ENCODE results near the gene ATG9A.

ATG9A gene

DNA sequence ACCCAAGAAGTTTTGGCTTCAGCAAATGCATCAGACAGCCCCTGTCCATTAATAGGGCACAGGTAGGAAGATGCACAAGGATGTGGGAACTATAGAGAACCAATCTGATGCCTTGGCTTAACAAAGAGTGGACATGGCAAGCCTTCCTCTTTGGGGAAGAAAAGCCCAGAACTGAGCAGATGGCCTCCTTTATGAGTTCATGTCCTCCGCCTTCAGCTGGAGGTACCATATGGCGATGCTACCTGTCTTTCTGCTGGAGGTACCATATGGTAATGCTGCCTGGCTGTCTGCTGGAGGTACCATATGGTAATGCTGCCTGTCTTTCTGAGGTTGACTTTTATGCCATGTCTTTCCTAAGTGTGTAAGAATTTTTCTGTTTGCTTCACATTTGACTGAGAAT lies 45.3 kb downstream of the ATG9A start:
- H3K36me3 Mint-ChIP-seq (ENCODE audit: low read depth), result peaks cover 30% of the 10 kb centered on the region
- no peak overlapping the region for H3K4me3 Mint-ChIP-seq
- DNase-seq, result no peak
- H3K9me3 Mint-ChIP-seq, result no peaks in the 10 kb centered on the region
- peaks cover 45% of the 10 kb centered on the region for H3K4me1 Mint-ChIP-seq
- peak overlapping the region; percentile 17 for H3K27ac Mint-ChIP-seq
- no peaks in the 10 kb centered on the region for H3K27me3 Mint-ChIP-seq
- ATAC-seq, result no peak

GRCh38 chr2:219183151-219183772 lies 46.2 kb downstream of the ATG9A start:
- peaks cover 30% of the 10 kb centered on the region for H3K36me3 Mint-ChIP-seq (ENCODE audit: low read depth)
- H3K27ac Mint-ChIP-seq, result peak overlapping the region; percentile 45
- no peak overlapping the region for H3K4me3 Mint-ChIP-seq
- H3K9me3 Mint-ChIP-seq, result no peaks in the 10 kb centered on the region
- no peaks in the 10 kb centered on the region for H3K27me3 Mint-ChIP-seq
- DNase-seq, result no peak
- peaks cover 50% of the 10 kb centered on the region for H3K4me1 Mint-ChIP-seq
- no peak for ATAC-seq

GRCh38 chr2:219182331-219183150 lies 46.9 kb downstream of the ATG9A start:
- Mint-ChIP-seq H3K4me3 (no peak overlapping the region), H3K27me3 (no peaks in the 10 kb centered on the region), H3K27ac (peak overlapping the region; percentile 45), H3K9me3 (no peaks in the 10 kb centered on the region), H3K4me1 (peaks cover 51% of the 10 kb centered on the region), H3K36me3 (ENCODE audit: low read depth) (peaks cover 32% of the 10 kb centered on the region)
- no peak for DNase-seq
- no peak for ATAC-seq

DNA sequence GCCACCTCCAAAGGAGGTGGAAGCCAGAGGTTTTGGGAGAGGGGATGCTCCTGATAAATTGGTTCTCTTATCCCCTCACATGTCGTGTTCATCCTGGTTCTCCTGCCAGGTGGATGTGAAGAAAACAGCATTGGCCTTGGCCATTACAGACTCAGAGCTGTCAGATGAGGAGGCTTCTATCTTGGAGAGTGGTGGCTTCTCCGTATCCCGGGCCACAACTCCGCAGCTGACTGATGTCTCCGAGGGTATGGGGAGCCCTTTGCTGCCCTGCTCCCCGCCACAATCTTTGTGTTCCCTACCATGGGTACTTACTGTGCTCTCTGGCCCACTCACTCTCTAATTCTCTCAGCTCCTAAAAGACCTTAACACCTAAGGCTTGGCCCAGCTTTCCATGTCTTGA lies 47.9 kb downstream of the ATG9A start:
- ATAC-seq (no peak), DNase-seq (no peak)
- Mint-ChIP-seq H3K4me1 (peaks cover 45% of the 10 kb centered on the region), H3K36me3 (ENCODE audit: low read depth) (peaks cover 29% of the 10 kb centered on the region), H3K27ac (peak overlapping the region; percentile 38), H3K4me3 (no peak overlapping the region), H3K27me3 (no peaks in the 10 kb centered on the region), H3K9me3 (no peaks in the 10 kb centered on the region)

DNA sequence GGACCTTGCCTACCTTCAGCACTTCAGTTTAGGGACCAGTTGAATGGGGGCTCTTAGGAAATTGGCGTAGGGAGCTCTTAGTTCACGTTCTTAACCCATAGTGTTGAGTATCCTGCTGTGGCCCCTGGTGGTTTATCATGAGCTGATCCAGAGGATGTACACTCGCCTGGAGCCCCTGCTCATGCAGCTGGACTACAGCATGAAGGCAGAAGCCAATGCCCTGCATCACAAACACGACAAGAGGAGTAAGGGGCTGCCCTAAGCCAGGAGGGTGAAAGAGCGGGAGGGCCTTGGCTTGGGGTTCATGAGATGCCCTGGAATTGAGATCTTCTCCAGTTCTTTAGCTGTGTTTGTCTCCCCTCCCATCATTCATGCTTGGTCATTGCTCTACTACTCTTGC lies 48.5 kb downstream of the ATG9A start:
- no peak overlapping the region for H3K27ac Mint-ChIP-seq
- DNase-seq, result no peak
- peaks cover 29% of the 10 kb centered on the region for H3K36me3 Mint-ChIP-seq (ENCODE audit: low read depth)
- H3K4me3 Mint-ChIP-seq, result no peak overlapping the region
- no peaks in the 10 kb centered on the region for H3K9me3 Mint-ChIP-seq
- peaks cover 43% of the 10 kb centered on the region for H3K4me1 Mint-ChIP-seq
- ATAC-seq, result no peak
- no peaks in the 10 kb centered on the region for H3K27me3 Mint-ChIP-seq

GRCh38 chr2:219179601-219180465 lies 49.6 kb downstream of the ATG9A start:
- H3K9me3 Mint-ChIP-seq, result no peaks in the 10 kb centered on the region
- peak overlapping the region; percentile 97 for H3K4me3 Mint-ChIP-seq
- H3K27ac Mint-ChIP-seq, result peak overlapping the region; percentile 22
- H3K36me3 Mint-ChIP-seq (ENCODE audit: low read depth), result peaks cover 23% of the 10 kb centered on the region
- DNase-seq (no peak), ATAC-seq (no peak)
- no peaks in the 10 kb centered on the region for H3K27me3 Mint-ChIP-seq
- H3K4me1 Mint-ChIP-seq, result peaks cover 53% of the 10 kb centered on the region

DNA sequence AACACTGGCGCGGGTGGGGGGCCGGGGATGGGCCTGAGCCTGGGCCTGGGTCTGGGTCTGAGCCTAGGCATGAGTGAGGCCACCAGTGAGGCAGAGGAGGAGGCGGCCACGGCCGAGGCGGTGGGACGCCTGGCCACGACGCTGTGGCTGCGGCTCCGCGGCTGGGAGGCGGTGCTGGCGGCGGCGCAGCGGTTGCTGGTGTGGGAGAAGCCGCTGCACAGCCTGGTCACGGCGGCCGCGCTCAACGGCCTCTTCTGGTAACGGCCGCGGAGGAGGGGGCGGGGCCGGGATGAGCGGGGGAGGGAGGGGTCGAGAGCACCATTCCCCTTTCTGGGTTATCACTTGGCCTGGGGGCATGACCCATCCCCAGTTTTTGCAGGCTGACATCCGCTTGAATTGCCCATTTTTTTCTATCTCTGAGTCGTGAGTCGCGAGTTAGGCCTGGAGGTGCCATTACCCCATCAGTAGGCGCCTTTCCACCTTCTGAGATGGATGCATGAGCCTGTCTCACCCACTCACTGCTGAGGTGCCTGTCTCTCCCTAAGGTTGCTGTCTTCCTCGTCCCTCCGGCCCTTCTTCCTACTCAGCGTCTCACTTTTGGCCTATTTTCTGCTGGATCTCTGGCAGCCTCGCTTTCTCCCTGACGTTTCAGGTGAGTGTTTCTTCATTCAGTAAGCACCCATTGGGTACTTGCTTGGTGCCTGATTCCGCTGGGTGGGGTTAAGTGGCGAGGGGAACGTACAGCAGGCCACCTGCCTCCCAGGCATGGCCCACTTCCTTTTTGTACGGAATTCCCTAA lies 50.9 kb downstream of the ATG9A start:
- H3K4me1 Mint-ChIP-seq, result peaks cover 63% of the 10 kb centered on the region
- H3K4me3 Mint-ChIP-seq, result peak overlapping the region; percentile 97
- H3K9me3 Mint-ChIP-seq, result no peaks in the 10 kb centered on the region
- no peaks in the 10 kb centered on the region for H3K27me3 Mint-ChIP-seq
- peak overlapping the region; percentile 85 for H3K27ac Mint-ChIP-seq
- peaks cover 29% of the 10 kb centered on the region for H3K36me3 Mint-ChIP-seq (ENCODE audit: low read depth)
- ATAC-seq (no peak), DNase-seq (peak; percentile 48)

- Mint-ChIP-seq H3K4me3 (peak within 1 kb of the TSS; percentile 98), H3K4me1 (peaks cover 60% of the 10 kb centered on the region), H3K9me3 (no peaks in the 10 kb centered on the region), H3K36me3 (ENCODE audit: low read depth) (peaks cover 27% of the 10 kb centered on the region), H3K27ac (peak within 1 kb of the TSS; percentile 99), H3K27me3 (no peaks in the 10 kb centered on the region)
- ATAC-seq (peak; percentile 53), DNase-seq (peak; percentile 81)
These were observed 51.7 kb downstream of the ATG9A start, which contains the start of gene RETREG2 for GRCh38 chr2:219177552-219178376. Gene RETREG2, plus strand, starts transcription at chr2:219178275. Its CDS starts 78 bp downstream, at chr2:219178353.

- peaks cover 27% of the 10 kb centered on the region for H3K36me3 Mint-ChIP-seq (ENCODE audit: low read depth)
- ATAC-seq, result peak; percentile 85
- peak within 1 kb of the TSS; percentile 99 for H3K27ac Mint-ChIP-seq
- DNase-seq, result peak; percentile 91
- peak within 1 kb of the TSS; percentile 98 for H3K4me3 Mint-ChIP-seq
- H3K9me3 Mint-ChIP-seq, result no peaks in the 10 kb centered on the region
- H3K27me3 Mint-ChIP-seq, result no peaks in the 10 kb centered on the region
- H3K4me1 Mint-ChIP-seq, result peaks cover 59% of the 10 kb centered on the region
These were observed 52.5 kb downstream of the ATG9A start, which contains the start of gene CNPPD1 for GRCh38 chr2:219176818-219177551. Gene CNPPD1, minus strand, starts transcription at chr2:219176925. Its CDS starts 97 bp downstream, at chr2:219176828.

- peak; percentile 17 for ATAC-seq
- DNase-seq, result peak; percentile 46
- peak overlapping the region; percentile 98 for H3K4me3 Mint-ChIP-seq
- H3K9me3 Mint-ChIP-seq, result no peaks in the 10 kb centered on the region
- H3K27ac Mint-ChIP-seq, result peak overlapping the region; percentile 74
- no peaks in the 10 kb centered on the region for H3K27me3 Mint-ChIP-seq
- peaks cover 19% of the 10 kb centered on the region for H3K36me3 Mint-ChIP-seq (ENCODE audit: low read depth)
- H3K4me1 Mint-ChIP-seq, result peaks cover 57% of the 10 kb centered on the region
These were observed 53.3 kb downstream of the ATG9A start for GRCh38 chr2:219175928-219176817.

DNA sequence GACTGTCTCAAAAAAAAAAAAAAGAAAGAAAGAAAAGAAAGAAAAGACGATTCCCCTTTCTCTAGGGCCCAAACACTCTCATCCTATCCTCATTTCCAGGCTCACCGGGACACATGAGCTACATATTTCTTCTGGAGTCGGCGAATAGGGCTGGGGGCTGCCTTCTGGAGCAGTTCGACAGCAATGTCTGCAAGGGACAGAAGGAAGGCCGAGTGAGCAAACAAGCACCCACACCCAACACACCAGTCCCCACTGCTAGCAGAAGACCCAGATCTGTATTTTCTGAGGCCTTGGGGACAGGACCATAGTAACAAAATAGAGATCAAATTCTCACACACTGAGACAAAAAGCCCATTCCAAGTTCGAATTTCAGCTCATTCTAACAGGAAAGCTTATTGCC lies 54.0 kb downstream of the ATG9A start:
- Mint-ChIP-seq H3K27ac (no peak overlapping the region), H3K36me3 (ENCODE audit: low read depth) (peaks cover 14% of the 10 kb centered on the region), H3K4me3 (peak overlapping the region; percentile 98), H3K4me1 (peaks cover 56% of the 10 kb centered on the region), H3K27me3 (no peaks in the 10 kb centered on the region), H3K9me3 (no peaks in the 10 kb centered on the region)
- ATAC-seq, result no peak
- no peak for DNase-seq

DNA sequence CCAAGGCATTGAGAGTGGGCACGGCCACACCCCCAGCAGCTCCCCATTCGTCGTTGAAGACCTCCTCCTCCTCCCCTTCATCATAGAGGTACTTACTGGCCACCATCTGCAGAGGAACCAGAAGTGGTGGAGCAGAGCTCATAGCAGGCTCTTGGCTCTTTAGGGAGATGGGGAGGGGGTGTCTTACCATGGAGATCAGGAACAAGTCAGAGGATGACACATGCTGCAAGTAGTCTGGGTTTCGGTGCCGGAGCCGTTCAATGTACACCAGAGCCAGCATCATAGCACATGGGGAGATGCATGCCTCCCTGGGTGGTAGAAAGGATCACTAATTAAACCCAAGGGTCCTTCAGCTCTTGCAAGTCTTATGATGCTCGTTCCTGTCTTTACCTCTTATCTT lies 54.6 kb downstream of the ATG9A start:
- Mint-ChIP-seq H3K27ac (no peak overlapping the region), H3K4me1 (peaks cover 55% of the 10 kb centered on the region), H3K27me3 (no peaks in the 10 kb centered on the region), H3K36me3 (ENCODE audit: low read depth) (peaks cover 13% of the 10 kb centered on the region), H3K9me3 (no peaks in the 10 kb centered on the region), H3K4me3 (peak overlapping the region; percentile 98)
- no peak for ATAC-seq
- DNase-seq, result no peak

Measured in activated naive CD8-positive, alpha-beta T cell treated with anti-CD3 and anti-CD28 coated beads, Interleukin-2, amount 50 U/mL, for 24 hours (primary cell).